GM23248 (cell line): ENCODE data around the gene RAB13. TPM values are rescaled to one million over a fixed set of nuclear protein-coding genes. Genes with fewer than 3 reads are reported as not detected.

Experiments used
- DNase-seq: peaks from one replicate; pipeline ENCODE4 v3.0.0-alpha.2; 2015
- H2AFZ ChIP-seq: fragments of 200-600 bp; sonication (generic); 2 replicates; pipeline ENCODE4 v1.6.1; 2016; ENCODE audit warnings: antibody characterized with exemption
- H3F3A ChIP-seq: fragments of 200-600 bp; sonication (generic); 2 replicates; pipeline ENCODE4 v1.6.1; 2016; ENCODE audit warnings: mild to moderate bottlenecking, antibody characterized with exemption, mixed run types; ENCODE audit not compliant: insufficient read depth
- H3K27ac ChIP-seq: fragments of 200-600 bp; sonication (generic); 2 replicates; pipeline ENCODE4 v1.5.1; 2016; ENCODE audit warnings: mild to moderate bottlenecking
- H3K27me3 ChIP-seq: fragments of 200-600 bp; sonication (generic); replicated peaks from 2 replicates; pipeline ENCODE4 v1.6.1; 2016; ENCODE audit warnings: mild to moderate bottlenecking; ENCODE audit not compliant: insufficient read depth
- H3K36me3 ChIP-seq: fragments of 200-600 bp; sonication (generic); 2 replicates; pipeline ENCODE4 v1.6.1; 2016; ENCODE audit warnings: low read depth, mild to moderate bottlenecking
- H3K4me1 ChIP-seq: fragments of 200-600 bp; sonication (generic); 2 replicates; pipeline ENCODE4 v1.6.1; 2016; ENCODE audit warnings: mild to moderate bottlenecking; ENCODE audit not compliant: insufficient read depth
- H3K4me2 ChIP-seq: fragments of 200-600 bp; sonication (generic); one replicate; pipeline ENCODE4 v1.6.1; 2016; ENCODE audit warnings: mild to moderate bottlenecking; ENCODE audit not compliant: unreplicated experiment
- H3K4me3 ChIP-seq: fragments of 200-600 bp; sonication (generic); 2 replicates; pipeline ENCODE4 v1.5.1; 2016; ENCODE audit warnings: mild to moderate bottlenecking
- H3K79me2 ChIP-seq: fragments of 200-600 bp; sonication (generic); 2 replicates; pipeline ENCODE4 v1.6.1; 2016; ENCODE audit warnings: mild to moderate bottlenecking; ENCODE audit not compliant: insufficient read depth
- H3K9ac ChIP-seq: fragments of 200-600 bp; sonication (generic); 2 replicates; pipeline ENCODE4 v1.6.1; 2016; ENCODE audit warnings: mild to moderate bottlenecking
- H3K9me2 ChIP-seq: fragments of 200-600 bp; sonication (generic); 2 replicates; pipeline ENCODE4 v1.6.1; 2016; ENCODE audit warnings: mixed run types, mild to moderate bottlenecking, moderate library complexity; ENCODE audit not compliant: insufficient read depth
- H3K9me3 ChIP-seq: fragments of 200-600 bp; sonication (generic); one replicate; pipeline ENCODE4 v1.6.1; 2017; ENCODE audit warnings: low read depth
- H4K20me1 ChIP-seq: fragments of 200-600 bp; sonication (generic); 2 replicates; pipeline ENCODE4 v1.6.0; 2016; ENCODE audit not compliant: insufficient read depth
- EZH2 ChIP-seq: fragments of 200-600 bp; sonication (generic); IDR thresholded peaks from 2 replicates; pipeline ENCODE4 v1.6.1; 2018; ENCODE audit warnings: antibody characterized with exemption, mild to moderate bottlenecking; ENCODE audit not compliant: insufficient read depth, poor library complexity, severe bottlenecking
- EZH2phosphoT487 ChIP-seq: fragments of 200-600 bp; sonication (generic); IDR thresholded peaks from 2 replicates; pipeline ENCODE4 v1.6.1; 2018; ENCODE audit warnings: antibody characterized with exemption, moderate library complexity, mild to moderate bottlenecking, low read depth; ENCODE audit not compliant: insufficient read depth
- WGBS, 2 experiments: methylation state at CpG; one replicate each; pipeline ENCODE4 v1.1.6; 2015 to 2017; ENCODE audit warnings: low lambda C conversion rate in 2 of 2, low coverage in 1 of 2; ENCODE audit errors: missing lambda C conversion rate in 2 of 2; 5-methylcytosine and 5-hydroxymethylcytosine counted together
- in situ Hi-C: fragments of 300-500 bp; cut with MboI; formaldehyde crosslinking; loops from 2 replicates; pipeline ENCODE4 v1.15.0; 2020
- polyA plus RNA-seq: library from polyadenylated mRNA; unstranded; fragments of >200 nt; fragmentation: Nextera tagmentation; extraction: Ambion mirVana; gene quantifications from 2 replicates; pipeline ENCODE4 v1.2.1, GENCODE V29; 2016
- total RNA-seq: library from RNA; depleted of rRNA; stranded (reverse); fragments of >200 nt; shearing (Covaris generic); gene quantifications from 2 replicates; pipeline ENCODE4 v1.2.3, GENCODE V29; 2014

Gene RAB13
- total and polyA plus RNA-seq, 2 experiments from 2014 or later: 29.5 to 137 TPM

GRCh38 chr1:153939476-153939875 lies 46.7 kb downstream of the RAB13 start:
- in situ Hi-C loops: no loop called here

GRCh38 chr1:153938996-153939395 lies 47.1 kb downstream of the RAB13 start:
- 95 to 100% methylated on average over 3 of the region's 3 CpGs for WGBS, 2 experiments
- in situ Hi-C loops: no loop called here

More at GRCh38 chr1:153939476-153939875, 46.7 kb downstream of the RAB13 start:
- no peaks in the 10 kb centered on the region; the same call in 1 of the 2 replicates for H3K36me3 ChIP-seq
- H3K9me3 ChIP-seq: no peaks in the 10 kb centered on the region
- no peak overlapping the region for H3K4me2 ChIP-seq
- H4K20me1 ChIP-seq: no peaks in the 10 kb centered on the region
- WGBS, 2 experiments: 97% methylated on average over 12 of the region's 12 CpGs
- H3K79me2 ChIP-seq: peaks cover 9% of the 10 kb centered on the region
- H3K4me1 ChIP-seq: no peaks in the 10 kb centered on the region
- H3K9ac ChIP-seq: no peak overlapping the region
- H3K4me3 ChIP-seq: no peak overlapping the region
- H3K9me2 ChIP-seq: no peaks in the 10 kb centered on the region
- no peaks in the 10 kb centered on the region for H3F3A ChIP-seq
- H3K27ac ChIP-seq: no peak overlapping the region
- H2AFZ ChIP-seq: no peak overlapping the region
- H3K27me3 ChIP-seq: no peaks in the 10 kb centered on the region
- no peak for DNase-seq
- TF ChIP-seq EZH2phosphoT487 (no peak), EZH2 (no peak)

GRCh38 chr1:153937331-153937730 lies 48.8 kb downstream of the RAB13 start:
- Histone ChIP-seq H3K4me3 (no peak overlapping the region), H3K4me2 (no peak overlapping the region), H3K36me3 (no peaks in the 10 kb centered on the region; the same call in 1 of the 2 replicates), H3K4me1 (no peaks in the 10 kb centered on the region), H3F3A (no peaks in the 10 kb centered on the region), H3K9me2 (no peaks in the 10 kb centered on the region), H4K20me1 (no peaks in the 10 kb centered on the region), H3K9ac (no peak overlapping the region), H2AFZ (no peak overlapping the region), H3K9me3 (no peaks in the 10 kb centered on the region), H3K27me3 (no peaks in the 10 kb centered on the region), H3K79me2 (no peaks in the 10 kb centered on the region), H3K27ac (no peak overlapping the region)
- 93% methylated on average over 10 of the region's 10 CpGs for WGBS, 2 experiments
- in situ Hi-C loops: no loop called here
- no peak for DNase-seq
- no peak for TF ChIP-seq EZH2
- TF ChIP-seq EZH2phosphoT487: no peak

More at GRCh38 chr1:153938996-153939395, 47.1 kb downstream of the RAB13 start:
- Histone ChIP-seq H3K9ac (no peak overlapping the region), H4K20me1 (no peaks in the 10 kb centered on the region), H3K36me3 (no peaks in the 10 kb centered on the region; the same call in 1 of the 2 replicates), H3K4me2 (no peak overlapping the region), H3K4me1 (no peaks in the 10 kb centered on the region), H3K27ac (no peak overlapping the region), H3K9me2 (no peaks in the 10 kb centered on the region), H3K9me3 (no peaks in the 10 kb centered on the region), H3K27me3 (no peaks in the 10 kb centered on the region), H3K4me3 (no peak overlapping the region), H3K79me2 (peaks cover 4% of the 10 kb centered on the region), H3F3A (no peaks in the 10 kb centered on the region), H2AFZ (no peak overlapping the region)
- no peak for DNase-seq
- TF ChIP-seq EZH2phosphoT487 (no peak), EZH2 (no peak)

- TF ChIP-seq EZH2phosphoT487 (no peak), EZH2 (no peak)
- Histone ChIP-seq H4K20me1 (no peaks in the 10 kb centered on the region), H3F3A (no peaks in the 10 kb centered on the region), H3K79me2 (no peaks in the 10 kb centered on the region), H3K9me3 (no peaks in the 10 kb centered on the region), H3K4me1 (no peaks in the 10 kb centered on the region), H3K27ac (no peak overlapping the region), H3K9ac (no peak overlapping the region), H3K4me3 (no peak overlapping the region), H3K27me3 (no peaks in the 10 kb centered on the region), H3K9me2 (no peaks in the 10 kb centered on the region), H3K4me2 (no peak overlapping the region), H3K36me3 (no peaks in the 10 kb centered on the region; the same call in 1 of the 2 replicates), H2AFZ (no peak overlapping the region)
- in situ Hi-C loops: no loop called here
- 94 to 98% methylated on average over 11 to 12 of the region's 12 CpGs for WGBS, 2 experiments
- DNase-seq: no peak
These were observed 49.9 kb downstream of the RAB13 start for GRCh38 chr1:153936011-153936802.
